Astrocyte (in vitro differentiated cells and primary cell): ENCODE results near the gene SMOC2.

Experiments used
- EZH2 ChIP-seq: IDR thresholded peaks from 2 replicates; pipeline ENCODE4 v1.6.1; 2012; ENCODE audit warnings: mild to moderate bottlenecking, low read length, inconsistent platforms; ENCODE audit not compliant: insufficient read depth
- TF ChIP-seq, protein P1 (sequence below): IDR thresholded peaks from 2 replicates; pipeline ENCODE4 v1.5.1; 2011; ENCODE audit warnings: low read depth, mild to moderate bottlenecking, inconsistent platforms, low read length, moderate library complexity; ENCODE audit not compliant: insufficient read depth

DNA sequence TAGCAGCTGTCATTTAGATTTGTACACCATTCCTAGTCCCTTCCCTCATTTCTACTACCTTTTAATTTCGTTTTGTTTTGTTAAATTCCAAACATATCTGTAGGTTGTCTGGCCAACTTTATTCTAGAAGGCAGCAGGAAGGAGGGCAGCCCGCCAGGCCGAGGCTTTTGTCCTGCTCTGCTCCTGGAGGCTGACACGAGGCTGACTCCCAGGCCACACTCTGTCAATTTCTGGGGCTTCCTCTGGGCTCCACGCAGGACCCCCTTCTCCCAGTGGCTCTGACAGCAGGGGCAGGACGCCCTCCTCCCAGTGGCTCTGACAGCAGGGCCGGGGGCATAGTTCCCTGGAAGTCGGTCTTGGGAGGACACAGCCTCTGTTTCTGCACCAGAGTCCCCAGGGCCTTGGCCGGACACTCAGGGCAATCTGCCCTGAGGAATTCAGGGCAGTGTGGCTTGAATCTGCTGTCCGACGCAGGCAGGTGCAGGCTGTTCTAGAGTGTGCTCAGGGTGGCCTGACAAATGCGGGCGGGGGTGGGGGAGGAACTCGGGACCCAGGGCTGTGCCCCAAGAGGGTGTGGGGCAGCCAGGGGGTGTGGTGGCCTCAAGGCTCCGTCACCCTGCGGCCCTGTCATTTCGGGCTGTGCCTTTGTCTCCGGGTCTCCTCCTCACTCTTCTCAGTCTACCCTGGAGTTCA, 11.8 kb downstream of the SMOC2 start:
- TF ChIP-seq, protein P1, sequence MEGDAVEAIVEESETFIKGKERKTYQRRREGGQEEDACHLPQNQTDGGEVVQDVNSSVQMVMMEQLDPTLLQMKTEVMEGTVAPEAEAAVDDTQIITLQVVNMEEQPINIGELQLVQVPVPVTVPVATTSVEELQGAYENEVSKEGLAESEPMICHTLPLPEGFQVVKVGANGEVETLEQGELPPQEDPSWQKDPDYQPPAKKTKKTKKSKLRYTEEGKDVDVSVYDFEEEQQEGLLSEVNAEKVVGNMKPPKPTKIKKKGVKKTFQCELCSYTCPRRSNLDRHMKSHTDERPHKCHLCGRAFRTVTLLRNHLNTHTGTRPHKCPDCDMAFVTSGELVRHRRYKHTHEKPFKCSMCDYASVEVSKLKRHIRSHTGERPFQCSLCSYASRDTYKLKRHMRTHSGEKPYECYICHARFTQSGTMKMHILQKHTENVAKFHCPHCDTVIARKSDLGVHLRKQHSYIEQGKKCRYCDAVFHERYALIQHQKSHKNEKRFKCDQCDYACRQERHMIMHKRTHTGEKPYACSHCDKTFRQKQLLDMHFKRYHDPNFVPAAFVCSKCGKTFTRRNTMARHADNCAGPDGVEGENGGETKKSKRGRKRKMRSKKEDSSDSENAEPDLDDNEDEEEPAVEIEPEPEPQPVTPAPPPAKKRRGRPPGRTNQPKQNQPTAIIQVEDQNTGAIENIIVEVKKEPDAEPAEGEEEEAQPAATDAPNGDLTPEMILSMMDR, result no peak
- no peak for TF ChIP-seq EZH2
